Subcutaneous adipose tissue (tissue), 4 donors: ENCODE results near the gene POLR2L. TPM values are rescaled to one million over a fixed set of nuclear protein-coding genes. Genes with fewer than 3 reads are reported as not detected.

Experiments
- total RNA-seq, 4 donors: library from RNA; depleted of rRNA; stranded (reverse); fragments of >200 nt; gene quantifications; one replicate each; pipeline ENCODE4 v1.1.0, GENCODE V29; 2016
- TF ChIP-seq, protein P1 (sequence below): fragments of 450-650 bp; IDR thresholded peaks from one replicate; pipeline ENCODE4 v1.5.1; 2016; ENCODE audit warnings: low read depth, mild to moderate bottlenecking, control low read depth, antibody characterized with exemption, moderate library complexity

Gene POLR2L
- total RNA-seq, 4 donors from 2014 or later, result 80.7 to 158 (median 117) TPM

DNA sequence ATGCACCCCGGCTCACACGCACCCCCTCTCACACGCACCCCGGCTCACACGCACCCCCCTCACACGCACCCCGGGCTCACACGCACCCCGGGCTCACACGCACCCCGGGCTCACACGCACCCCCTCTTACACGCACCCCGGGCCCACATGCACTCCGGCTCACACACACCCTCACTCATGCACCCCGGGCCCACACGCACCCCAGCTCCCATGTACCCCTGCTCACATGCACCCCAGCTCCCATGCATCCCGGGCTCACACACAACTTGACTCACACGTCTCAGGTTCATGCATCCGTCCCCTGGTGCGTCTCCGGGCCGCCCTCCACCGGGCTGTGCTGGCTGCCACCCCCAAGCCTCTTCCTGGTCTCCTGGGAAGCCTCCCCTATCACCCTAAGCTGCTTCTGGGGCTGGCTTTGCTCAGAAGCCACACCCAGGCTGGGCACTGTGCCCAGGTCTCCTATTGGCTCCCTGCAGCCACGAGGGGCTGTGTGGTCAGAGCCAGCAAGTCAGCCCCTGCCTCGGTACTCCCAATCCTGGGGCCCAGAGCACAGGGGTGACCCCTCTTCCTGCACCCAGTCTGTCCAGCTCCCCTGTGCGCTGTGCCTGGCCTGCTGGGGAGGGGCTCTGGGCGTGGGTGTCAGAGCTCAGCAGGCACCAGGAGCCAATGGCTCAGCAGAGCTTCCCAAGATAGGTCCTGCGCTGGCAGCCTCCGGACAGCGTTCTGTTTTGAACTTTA lies 17.2 kb upstream of the POLR2L start:
- TF ChIP-seq, protein P1, sequence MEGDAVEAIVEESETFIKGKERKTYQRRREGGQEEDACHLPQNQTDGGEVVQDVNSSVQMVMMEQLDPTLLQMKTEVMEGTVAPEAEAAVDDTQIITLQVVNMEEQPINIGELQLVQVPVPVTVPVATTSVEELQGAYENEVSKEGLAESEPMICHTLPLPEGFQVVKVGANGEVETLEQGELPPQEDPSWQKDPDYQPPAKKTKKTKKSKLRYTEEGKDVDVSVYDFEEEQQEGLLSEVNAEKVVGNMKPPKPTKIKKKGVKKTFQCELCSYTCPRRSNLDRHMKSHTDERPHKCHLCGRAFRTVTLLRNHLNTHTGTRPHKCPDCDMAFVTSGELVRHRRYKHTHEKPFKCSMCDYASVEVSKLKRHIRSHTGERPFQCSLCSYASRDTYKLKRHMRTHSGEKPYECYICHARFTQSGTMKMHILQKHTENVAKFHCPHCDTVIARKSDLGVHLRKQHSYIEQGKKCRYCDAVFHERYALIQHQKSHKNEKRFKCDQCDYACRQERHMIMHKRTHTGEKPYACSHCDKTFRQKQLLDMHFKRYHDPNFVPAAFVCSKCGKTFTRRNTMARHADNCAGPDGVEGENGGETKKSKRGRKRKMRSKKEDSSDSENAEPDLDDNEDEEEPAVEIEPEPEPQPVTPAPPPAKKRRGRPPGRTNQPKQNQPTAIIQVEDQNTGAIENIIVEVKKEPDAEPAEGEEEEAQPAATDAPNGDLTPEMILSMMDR, result no peak

DNA sequence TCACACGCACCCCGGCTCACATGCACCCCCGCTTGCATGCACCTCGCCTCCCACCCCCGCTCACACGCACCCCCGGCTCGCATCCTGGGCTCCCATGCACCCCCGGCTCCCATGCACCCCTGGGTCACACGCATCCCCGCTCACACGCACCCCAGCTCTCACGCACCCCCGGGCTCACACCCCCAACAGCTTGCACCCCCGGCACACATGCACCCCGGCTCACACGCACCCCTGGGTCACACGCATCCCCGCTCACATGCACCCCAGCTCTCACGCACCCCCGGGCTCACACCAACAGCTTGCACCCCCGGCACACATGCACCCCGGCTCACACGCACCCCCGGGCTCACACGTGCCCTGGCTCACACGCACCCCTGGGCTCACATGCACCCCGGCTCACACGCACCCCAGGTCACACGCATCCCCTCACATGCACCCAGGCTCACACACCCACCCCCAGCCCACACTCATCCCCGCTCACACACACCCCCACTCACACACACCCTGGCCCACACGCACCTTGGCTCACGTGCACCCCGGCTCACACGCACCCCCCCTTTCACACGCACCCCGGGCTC lies 16.5 kb upstream of the POLR2L start:
- TF ChIP-seq, protein P1, result no peak

DNA sequence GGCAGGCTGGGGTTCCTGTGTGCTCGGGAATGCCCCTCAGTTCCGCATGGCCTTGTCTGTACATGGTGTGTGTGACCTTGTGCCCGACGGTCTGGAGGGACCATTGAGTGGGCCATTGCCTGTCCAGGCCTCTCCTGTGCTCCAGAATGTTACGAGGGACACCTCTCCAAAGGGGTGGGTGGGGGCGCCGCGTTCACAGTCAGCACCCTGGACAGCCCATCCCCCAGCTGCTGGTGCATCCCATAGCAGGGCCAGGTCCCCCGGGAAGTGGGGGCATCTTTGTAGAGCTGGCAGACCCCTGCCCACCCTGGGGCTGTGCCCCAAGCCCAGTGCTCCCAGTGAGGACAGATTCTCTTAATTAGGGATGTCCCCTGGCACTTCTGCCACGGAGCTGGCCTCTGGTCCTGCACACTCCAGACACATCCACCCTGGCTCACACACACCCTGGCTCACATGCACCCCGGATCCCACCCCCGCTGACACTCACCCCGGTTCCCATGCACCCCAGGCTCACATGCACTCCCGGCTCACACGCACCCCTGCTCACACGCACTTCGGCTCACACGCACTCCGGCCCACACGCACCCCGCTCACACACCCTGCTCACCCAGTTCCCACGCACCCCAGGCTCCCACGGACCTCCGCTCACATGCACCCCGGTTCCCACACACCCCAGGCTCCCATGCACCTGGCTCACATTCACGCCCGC lies 15.9 kb upstream of the POLR2L start:
- TF ChIP-seq, protein P1, result no peak

DNA sequence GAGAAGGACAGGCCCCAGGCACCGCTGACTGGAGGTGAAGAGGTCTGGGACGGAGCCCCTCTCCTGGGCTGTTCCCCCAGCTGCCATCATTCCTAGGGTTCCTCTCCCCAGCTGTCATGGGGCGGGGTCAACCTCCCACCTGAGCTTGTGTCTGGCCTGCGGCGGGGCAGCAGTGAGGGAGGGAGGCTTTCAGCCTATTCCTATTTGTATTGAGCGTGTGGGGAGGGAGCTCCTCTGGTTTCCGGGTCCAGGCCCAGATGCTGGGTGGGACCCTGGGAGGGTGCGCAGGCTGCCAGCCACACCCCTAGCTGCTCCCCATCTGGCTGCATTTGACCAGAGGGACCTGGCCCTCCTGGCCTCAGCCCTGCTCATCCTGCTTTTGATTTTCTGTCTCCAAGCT lies 14.1 kb upstream of the POLR2L start:
- TF ChIP-seq, protein P1, result no peak

DNA sequence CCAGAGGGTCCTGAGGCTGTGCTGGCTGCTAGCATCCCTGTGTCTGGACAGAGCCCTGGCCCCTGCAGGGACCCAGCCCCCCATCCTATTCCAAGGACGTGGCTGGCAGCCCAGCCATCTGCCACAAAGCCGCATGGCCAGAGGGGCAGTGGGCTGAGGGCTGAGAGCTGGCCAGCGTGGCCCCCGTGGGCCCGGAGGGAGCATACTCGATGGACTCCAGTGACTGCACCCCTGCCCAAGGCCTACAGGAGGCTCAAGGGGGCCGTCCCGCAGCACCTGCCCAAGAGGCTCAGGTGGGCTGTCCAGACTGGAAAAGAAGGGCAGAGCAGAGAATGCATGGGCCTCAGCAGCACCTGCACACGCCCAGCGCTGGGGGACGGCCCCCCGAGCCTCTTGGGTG lies 13.5 kb upstream of the POLR2L start:
- TF ChIP-seq, protein P1, result no peak

DNA sequence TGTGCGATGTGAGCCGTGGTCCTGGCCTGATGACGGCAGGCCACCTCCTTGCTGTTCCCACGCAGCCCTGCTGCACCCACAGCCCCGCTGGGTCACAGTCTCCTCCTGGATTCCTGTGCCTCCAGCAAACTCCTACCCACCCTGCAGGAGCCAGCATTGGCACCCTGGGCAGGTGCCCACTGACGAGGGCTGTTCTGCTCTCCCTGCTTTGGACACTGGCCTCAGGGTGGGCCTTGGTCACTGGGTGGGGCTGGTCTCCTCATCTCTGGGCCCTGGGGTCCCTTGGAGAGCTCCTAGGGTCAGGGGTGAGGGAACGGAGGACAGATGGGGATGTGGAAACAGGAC lies 13.0 kb upstream of the POLR2L start:
- TF ChIP-seq, protein P1, result no peak

DNA sequence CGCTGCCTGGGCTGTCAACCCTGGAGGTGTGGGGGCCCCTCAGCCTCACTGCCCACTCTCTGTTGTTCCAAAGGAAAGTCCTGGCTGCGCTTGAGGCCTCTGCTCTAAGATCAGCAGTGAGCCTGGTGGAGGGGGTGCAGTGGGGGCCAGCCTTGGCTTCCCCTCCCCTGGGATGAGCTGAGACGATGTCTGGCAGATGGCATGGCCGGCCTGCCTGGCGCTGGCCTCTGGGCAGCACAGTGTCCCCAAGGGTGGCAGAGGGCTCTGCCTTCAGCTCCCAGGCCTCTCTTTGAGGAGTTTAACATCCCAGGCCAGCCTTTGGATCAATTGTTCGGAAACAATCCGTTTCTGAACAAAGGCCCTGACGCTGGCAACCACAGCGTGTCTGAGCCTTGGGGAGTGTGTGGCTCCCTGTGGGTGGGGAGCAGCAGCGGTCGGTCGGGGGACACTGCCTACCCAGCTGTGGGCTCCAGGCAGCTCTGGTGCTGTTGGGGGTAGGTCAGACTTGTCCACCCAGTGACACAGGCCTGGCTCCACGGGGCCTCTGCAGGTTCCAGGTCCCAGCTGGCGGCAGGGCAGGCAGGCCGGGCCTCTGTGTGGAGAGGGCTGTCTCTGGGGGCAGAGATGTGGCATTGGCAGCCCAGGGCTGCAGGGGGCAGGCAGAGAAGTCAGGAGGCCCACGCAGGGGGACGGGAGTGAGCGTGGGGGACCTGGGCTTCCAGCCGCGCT lies 12.4 kb upstream of the POLR2L start:
- TF ChIP-seq, protein P1, result no peak
